CD4-positive, alpha-beta memory T cell (primary cell): ENCODE measurements around the gene AHDC1. TPM values are rescaled to one million over a fixed set of nuclear protein-coding genes. Genes with fewer than 3 reads are reported as not detected.

Source experiments
- CTCF ChIA-PET: fragments of 350-600 bp; sonication (Branson Sonifier 250); formaldehyde crosslinking; loops from one replicate; lab custom pipeline; 2021; ENCODE audit warnings: inconsistent platforms; ENCODE audit not compliant: partially characterized antibody; lab: Charles Lee
- POLR2A ChIA-PET: fragments of 350-600 bp; sonication (Branson Sonifier 250); formaldehyde crosslinking; loops from one replicate; lab custom pipeline; 2021; ENCODE audit not compliant: partially characterized antibody; lab: Charles Lee
- DNase-seq, 5 donors: peaks; one replicate each; pipeline versions ENCODE4 v3.0.0 to v3.0.0-alpha.2; 2020 to 2022; ENCODE audit warnings: mixed read lengths in 1 of 5
- H3K27ac ChIP-seq: one replicate; pipeline ENCODE4 v1.7.0; 2013; ENCODE audit warnings: low read depth, low read length
- H3K27me3 ChIP-seq: 2 replicates; pipeline ENCODE4 v1.7.0; 2013; ENCODE audit warnings: mild to moderate bottlenecking, low read length, moderate library complexity; ENCODE audit not compliant: insufficient read depth
- H3K36me3 ChIP-seq: 2 replicates; pipeline ENCODE4 v1.7.0; 2013; ENCODE audit warnings: mild to moderate bottlenecking, low read length, moderate library complexity; ENCODE audit not compliant: insufficient read depth
- H3K4me1 ChIP-seq: 2 replicates; pipeline ENCODE4 v1.7.0; 2013; ENCODE audit warnings: mild to moderate bottlenecking, low read length, moderate library complexity; ENCODE audit not compliant: insufficient read depth
- H3K4me3 ChIP-seq, 2 donors: one replicate each; pipeline ENCODE4 v1.7.0; 2013; ENCODE audit warnings: low read length in 2 of 2, mild to moderate bottlenecking in 1 of 2
- H3K9me3 ChIP-seq, 2 donors: one replicate each; pipeline ENCODE4 v1.7.0; 2013; ENCODE audit warnings: low read length in 2 of 2, control low read depth in 1 of 2; ENCODE audit not compliant: control insufficient read depth in 1 of 2
- H3K27ac Mint-ChIP-seq, 7 donors: one replicate each; pipeline ENCODE4 v1.8.0; 2020 to 2021; ENCODE audit warnings: mixed read lengths in 7 of 7, mild to moderate bottlenecking in 6 of 7, inconsistent platforms in 3 of 7, moderate library complexity in 3 of 7
- H3K27me3 Mint-ChIP-seq, 2 donors: one replicate each; pipeline ENCODE4 v1.8.0; 2020 to 2021; ENCODE audit warnings: mixed read lengths in 2 of 2
- H3K36me3 Mint-ChIP-seq, 2 donors: one replicate each; pipeline ENCODE4 v1.8.0; 2020 to 2021; ENCODE audit warnings: mixed read lengths in 2 of 2, inconsistent platforms in 1 of 2, mild to moderate bottlenecking in 1 of 2
- H3K4me1 Mint-ChIP-seq, 4 donors: one replicate each; pipeline ENCODE4 v1.8.0; 2020 to 2021; ENCODE audit warnings: mixed read lengths in 4 of 4, mild to moderate bottlenecking in 1 of 4
- H3K4me3 Mint-ChIP-seq, 8 donors: one replicate each; pipeline ENCODE4 v1.8.0; 2020 to 2021; ENCODE audit warnings: mixed read lengths in 8 of 8, mild to moderate bottlenecking in 7 of 8, moderate library complexity in 6 of 8, inconsistent platforms in 3 of 8
- H3K9me3 Mint-ChIP-seq, 8 donors: one replicate each; pipeline ENCODE4 v1.8.0; 2020 to 2021; ENCODE audit warnings: mixed read lengths in 8 of 8, mild to moderate bottlenecking in 5 of 8, inconsistent platforms in 3 of 8, moderate library complexity in 1 of 8
- intact Hi-C: fragments of 100-400 bp; cut with micrococcal nuclease; formaldehyde crosslinking; loops from one replicate; pipeline ENCODE4 v1.15.1; 2023
- polyA plus RNA-seq, 2 donors: library from polyadenylated mRNA; unstranded; fragments of 300-500 nt; fragmentation: Illumina TruSeq; gene quantifications; one replicate each; pipeline ENCODE4 v1.2.3, GENCODE V29; 2021
- total RNA-seq, 2 experiments: library from RNA; stranded (reverse); gene quantifications; one replicate each; pipeline ENCODE4 v1.2.3, GENCODE V29; 2021

AHDC1 gene
- total and polyA plus RNA-seq, 4 experiments from 2014 or later: 0.02 to 19.2 (median 10.0) TPM

DNA sequence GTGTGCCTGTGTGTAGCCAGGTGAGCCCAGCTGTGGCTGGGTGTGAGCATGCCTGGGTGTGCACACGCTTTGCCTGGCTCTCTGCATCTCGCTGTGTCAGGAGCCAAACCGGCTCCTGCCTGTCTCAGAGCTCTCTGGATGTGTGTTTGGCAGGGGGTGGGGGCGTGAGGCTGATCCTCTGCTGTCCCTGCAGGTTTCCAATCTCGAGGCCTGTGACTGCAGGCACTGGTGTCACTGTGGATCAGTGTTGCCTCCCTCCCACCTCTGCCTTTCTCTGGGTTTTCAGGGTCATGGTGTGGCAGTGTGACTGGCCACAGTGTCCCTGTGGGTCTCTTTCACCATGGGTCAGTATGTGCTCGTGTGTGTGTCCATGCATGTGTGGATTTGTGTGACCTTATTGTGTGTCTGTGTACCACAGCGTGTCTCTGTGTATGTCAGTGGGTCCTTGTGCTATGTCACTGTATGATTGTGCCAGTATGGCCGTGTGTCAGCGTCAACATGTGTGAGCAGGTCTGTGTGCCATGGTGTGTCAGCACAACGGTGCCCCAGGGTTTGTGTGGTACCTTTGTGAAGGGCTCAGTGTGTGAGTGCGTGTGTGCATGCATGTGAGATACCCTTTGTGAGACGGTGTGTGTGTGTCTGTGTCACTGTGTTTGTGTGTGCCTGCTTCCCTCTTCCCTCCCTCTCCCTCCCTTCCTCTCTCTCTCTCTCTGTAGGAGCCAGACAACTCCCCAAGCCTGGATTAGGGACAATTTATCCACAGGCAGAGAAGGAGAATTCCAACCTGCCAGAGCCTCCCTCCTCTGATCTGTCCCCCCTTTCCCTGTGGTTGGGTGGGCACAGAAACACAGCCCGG lies 43.4 kb downstream of the AHDC1 start:
- Histone ChIP-seq H3K9me3 (no peaks in the 10 kb centered on the region), H3K4me1 (peaks cover 20% of the 10 kb centered on the region), H3K27ac (no peak overlapping the region), H3K27me3 (no peaks in the 10 kb centered on the region), H3K36me3 (no peaks in the 10 kb centered on the region), H3K4me3 (no peak overlapping the region)
- peak overlapping the region in 5 of 7 donors; percentile 4 to 87 (median 58) for H3K27ac Mint-ChIP-seq
- H3K4me1 Mint-ChIP-seq: peaks cover 18 to 34% (median 25%) of the 10 kb centered on the region in 4 donors
- peak in 1 of 5 donors; percentile 21 for DNase-seq
- POLR2A ChIA-PET: no interaction called here
- no peak overlapping the region for H3K4me3 Mint-ChIP-seq
- H3K27me3 Mint-ChIP-seq: no peaks in the 10 kb centered on the region
- H3K36me3 Mint-ChIP-seq: peaks cover 0 to 3% of the 10 kb centered on the region in 2 donors
- H3K9me3 Mint-ChIP-seq: peaks cover 0 to 1% (median 0%) of the 10 kb centered on the region in 8 donors
- intact Hi-C loops: no loop called here
- CTCF ChIA-PET: interaction anchor here (5.5 kb wide), 1 partner anchor 46 kb away, joined by 96 read pairs; the partner anchor contains the start of gene AHDC1

DNA sequence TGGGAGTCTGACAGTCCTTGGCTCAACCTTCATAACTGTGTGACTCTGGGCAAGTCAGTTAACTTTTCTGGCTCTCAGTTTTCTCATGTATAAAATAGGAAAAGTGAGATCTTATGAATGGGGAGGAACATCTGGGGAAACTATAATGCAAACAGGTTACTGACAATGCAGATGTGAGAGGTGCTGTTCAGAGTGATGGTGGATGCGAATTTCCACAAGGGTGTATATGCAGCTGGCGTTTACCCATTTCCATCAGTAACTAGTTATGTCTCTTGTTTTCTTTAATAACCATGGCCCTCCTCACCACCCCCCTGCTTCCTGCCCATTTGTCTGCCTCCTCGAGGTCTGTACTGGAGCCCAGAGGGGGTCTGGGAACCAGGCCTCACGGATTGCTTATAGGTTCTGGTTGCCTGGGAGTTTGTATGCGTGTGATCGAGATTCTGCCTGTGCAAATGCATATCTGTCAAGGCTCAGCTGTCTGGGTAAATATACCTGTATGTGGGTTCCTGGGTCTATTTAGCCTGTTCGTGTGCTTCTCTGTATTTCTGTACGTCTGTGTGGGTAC lies 44.4 kb downstream of the AHDC1 start:
- H3K27me3 ChIP-seq: no peaks in the 10 kb centered on the region
- H3K27ac ChIP-seq: no peak overlapping the region
- H3K4me3 ChIP-seq: no peak overlapping the region
- intact Hi-C loops: loop anchor here (5.0 kb wide), 1 partner anchor 37 kb away; no protein-coding TSS in a partner anchor
- no peaks in the 10 kb centered on the region for H3K9me3 ChIP-seq
- H3K36me3 Mint-ChIP-seq: peaks cover 0 to 3% of the 10 kb centered on the region in 2 donors
- POLR2A ChIA-PET: interaction anchor here (0.5 to 1.0 kb wide), 2 partner anchors 45 to 271 kb away, joined by 3 to 6 read pairs; partner anchors contain the start of genes AHDC1 and PPP1R8
- no peaks in the 10 kb centered on the region for H3K36me3 ChIP-seq
- H3K27me3 Mint-ChIP-seq: no peaks in the 10 kb centered on the region
- peak overlapping the region in 6 of 7 donors; percentile 38 to 87 (median 60) for H3K27ac Mint-ChIP-seq
- DNase-seq: peak in 1 of 5 donors; percentile 9
- H3K4me3 Mint-ChIP-seq: no peak overlapping the region
- peaks cover 23% of the 10 kb centered on the region for H3K4me1 ChIP-seq
- CTCF ChIA-PET: interaction anchor here (1.2 to 6.4 kb wide), 5 partner anchors 10 to 60 kb away, joined by 3 to 96 read pairs (median 36); partner anchors contain the start of gene AHDC1
- H3K9me3 Mint-ChIP-seq: peaks cover 0 to 1% (median 0%) of the 10 kb centered on the region in 8 donors
- H3K4me1 Mint-ChIP-seq: peaks cover 18 to 37% (median 30%) of the 10 kb centered on the region in 4 donors

DNA sequence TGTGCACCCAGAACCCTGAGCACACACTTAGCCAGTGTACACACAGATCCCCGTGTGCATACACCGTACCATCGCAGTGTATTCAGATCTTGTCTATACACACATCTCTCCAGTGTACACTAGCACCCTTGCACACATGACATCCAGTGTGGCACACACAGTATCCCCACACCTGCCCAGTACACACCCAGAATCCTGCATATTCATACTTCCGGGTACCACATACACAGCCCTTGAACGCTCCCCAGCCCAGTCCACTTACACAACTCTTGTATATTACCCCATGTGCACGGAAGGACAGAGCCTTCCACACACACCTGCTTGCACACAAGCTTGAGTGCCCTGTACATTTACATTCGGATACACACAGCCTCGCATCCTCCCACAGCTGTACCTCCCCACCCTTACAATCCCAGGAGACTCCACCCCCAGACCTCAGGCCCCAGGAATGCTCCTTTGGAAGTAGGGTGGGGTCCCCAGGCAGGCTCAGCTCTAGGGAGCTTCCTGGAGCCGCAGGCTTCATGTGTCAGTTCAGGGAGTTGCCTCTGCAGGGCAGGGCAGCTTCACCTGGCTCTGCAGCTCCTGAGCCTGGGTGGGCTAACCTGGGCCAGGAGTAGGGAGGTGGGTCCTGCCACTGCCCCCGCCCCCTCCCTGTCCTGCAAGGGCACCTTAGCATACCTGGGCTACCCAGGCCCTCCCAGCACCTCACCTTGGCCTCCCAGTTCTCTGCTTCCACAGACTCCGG lies 46.2 kb downstream of the AHDC1 start:
- Histone ChIP-seq H3K4me1 (peaks cover 17% of the 10 kb centered on the region), H3K9me3 (no peaks in the 10 kb centered on the region), H3K4me3 (no peak overlapping the region), H3K27me3 (no peaks in the 10 kb centered on the region), H3K27ac (no peak overlapping the region), H3K36me3 (no peaks in the 10 kb centered on the region)
- Mint-ChIP-seq H3K4me1 (peaks cover 18 to 44% (median 29%) of the 10 kb centered on the region in 4 donors), H3K27me3 (no peaks in the 10 kb centered on the region), H3K36me3 (peaks cover 0 to 4% of the 10 kb centered on the region in 2 donors), H3K4me3 (no peak overlapping the region), H3K27ac (peak overlapping the region in 5 of 7 donors; percentile 2 to 49 (median 33)), H3K9me3 (peaks cover 0 to 1% (median 0%) of the 10 kb centered on the region in 8 donors)
- intact Hi-C loops: loop anchor here (5.0 kb wide), 1 partner anchor 35 kb away; no protein-coding TSS in a partner anchor
- CTCF ChIA-PET: interaction anchor here (0.6 to 6.4 kb wide), 25 partner anchors 12 to 469 kb away, joined by 3 to 96 read pairs (median 6); partner anchors contain the start of genes AHDC1 and MAP3K6
- peak in 1 of 5 donors; percentile 16 for DNase-seq
- POLR2A ChIA-PET: interaction anchor here (0.6 to 3.6 kb wide), 6 partner anchors 11 to 772 kb away, joined by 3 to 20 read pairs (median 12); partner anchors contain the start of gene AHDC1

DNA sequence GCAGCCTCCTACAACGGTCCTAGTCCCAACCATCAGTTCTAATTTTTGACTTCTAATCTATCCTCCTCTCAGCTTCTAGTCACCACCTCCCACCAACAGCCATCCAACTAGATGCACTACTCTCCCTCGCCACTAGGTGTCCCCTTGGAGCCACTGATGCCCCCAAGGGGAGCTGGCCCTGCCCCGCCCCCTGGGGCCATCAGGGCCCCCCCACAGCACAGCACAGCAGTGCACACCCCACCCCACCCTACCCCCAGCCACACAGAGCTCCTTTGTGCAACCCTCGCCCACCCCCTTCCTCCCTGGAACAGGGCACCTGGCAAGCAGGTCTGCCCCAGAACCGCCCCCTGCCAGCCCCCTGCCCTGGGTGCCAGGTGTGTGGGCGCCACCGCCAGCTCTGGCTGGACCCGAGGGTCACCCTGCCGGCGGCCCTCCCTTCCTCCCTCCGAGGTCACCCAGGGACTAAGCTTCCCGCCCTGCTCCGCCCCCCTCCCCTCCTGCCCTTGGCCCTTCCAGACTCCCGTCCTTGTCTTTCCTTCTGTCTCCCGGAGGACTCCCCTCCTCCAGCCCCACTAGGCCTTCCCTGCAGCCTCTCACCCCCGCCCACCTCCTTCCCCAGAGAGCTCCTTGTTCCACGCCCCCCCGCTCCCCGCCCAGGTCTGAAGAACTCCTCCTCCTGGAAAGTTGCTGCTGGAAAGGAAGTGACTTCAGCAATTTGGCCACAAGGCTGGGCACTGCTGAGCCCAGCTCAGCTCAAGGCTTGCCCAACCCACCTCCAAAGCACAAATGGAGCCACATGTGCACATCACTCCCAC lies 47.0 kb downstream of the AHDC1 start:
- H3K27ac ChIP-seq: no peak overlapping the region
- POLR2A ChIA-PET: interaction anchor here (0.9 to 3.6 kb wide), 13 partner anchors 12 to 123 kb away, joined by 3 to 20 read pairs (median 5); partner anchors contain the start of genes AHDC1 and WASF2
- no peaks in the 10 kb centered on the region for H3K27me3 Mint-ChIP-seq

DNA sequence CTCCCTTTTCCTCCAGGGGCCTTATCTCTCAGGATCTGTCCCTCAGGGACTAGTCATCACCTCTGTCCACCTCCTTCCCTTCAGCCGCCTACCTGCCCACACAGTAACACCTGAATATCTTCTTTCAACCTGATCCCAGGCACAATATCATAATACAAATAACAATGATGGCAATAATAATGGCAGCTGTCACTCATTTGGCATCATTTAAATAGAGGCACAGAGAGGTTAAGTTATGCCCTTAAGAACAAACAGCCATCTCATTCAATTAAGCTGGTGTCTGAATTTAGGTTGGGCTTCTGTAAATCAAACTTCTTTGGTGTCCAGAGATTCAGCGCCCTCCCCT lies 47.5 kb downstream of the AHDC1 start:
- CTCF ChIA-PET: interaction anchor here (0.5 to 6.4 kb wide), 37 partner anchors 11 to 261 kb away, joined by 3 to 96 read pairs (median 5); partner anchors contain the start of genes AHDC1, MAP3K6 and WASF2
- POLR2A ChIA-PET: interaction anchor here (0.9 to 3.6 kb wide), 13 partner anchors 12 to 122 kb away, joined by 3 to 20 read pairs (median 5); partner anchors contain the start of genes AHDC1 and WASF2
- no peaks in the 10 kb centered on the region for H3K27me3 Mint-ChIP-seq

More for the DNA sequence above, 47.0 kb downstream of the AHDC1 start:
- H3K27ac Mint-ChIP-seq: peak overlapping the region in 5 of 7 donors; percentile 49 to 77 (median 59)
- peaks cover 0 to 1% (median 0%) of the 10 kb centered on the region in 8 donors for H3K9me3 Mint-ChIP-seq
- Histone ChIP-seq H3K4me3 (no peak overlapping the region), H3K4me1 (peaks cover 17% of the 10 kb centered on the region), H3K9me3 (no peaks in the 10 kb centered on the region), H3K36me3 (no peaks in the 10 kb centered on the region), H3K27me3 (no peaks in the 10 kb centered on the region)
- CTCF ChIA-PET: interaction anchor here (0.5 to 6.4 kb wide), 41 partner anchors 12 to 469 kb away, joined by 3 to 96 read pairs (median 5); partner anchors contain the start of genes AHDC1, MAP3K6 and WASF2
- peaks cover 18 to 44% (median 28%) of the 10 kb centered on the region in 4 donors for H3K4me1 Mint-ChIP-seq
- peak overlapping the region; percentile 18 to 78 (median 45) for H3K4me3 Mint-ChIP-seq
- peaks cover 0 to 4% of the 10 kb centered on the region in 2 donors for H3K36me3 Mint-ChIP-seq
- peak; percentile 65 to 70 (median 69) for DNase-seq
- intact Hi-C loops: loop anchor here (1.0 to 5.0 kb wide), 4 partner anchors 11 to 106 kb away; no protein-coding TSS in a partner anchor

More for the DNA sequence above, 47.5 kb downstream of the AHDC1 start:
- H3K27me3 ChIP-seq: no peaks in the 10 kb centered on the region
- H3K4me1 ChIP-seq: peaks cover 17% of the 10 kb centered on the region
- H3K27ac ChIP-seq: peak overlapping the region; percentile 20
- DNase-seq: no peak
- Mint-ChIP-seq H3K9me3 (peaks cover 0 to 1% (median 0%) of the 10 kb centered on the region in 8 donors), H3K36me3 (peaks cover 0 to 4% of the 10 kb centered on the region in 2 donors), H3K4me1 (peaks cover 16 to 44% (median 28%) of the 10 kb centered on the region in 4 donors), H3K4me3 (peak overlapping the region; percentile 18 to 78 (median 61)), H3K27ac (peak overlapping the region in 6 of 7 donors; percentile 48 to 95 (median 67))
- H3K36me3 ChIP-seq: no peaks in the 10 kb centered on the region
- no peaks in the 10 kb centered on the region for H3K9me3 ChIP-seq
- intact Hi-C loops: loop anchor here (1.0 to 5.0 kb wide), 4 partner anchors 12 to 107 kb away; no protein-coding TSS in a partner anchor
- no peak overlapping the region for H3K4me3 ChIP-seq
